HG03108 (cell line): Measurements from ENCODE around the gene RAPGEF4.
"Not testable (repeated sequence)": the region's sequence is repeated elsewhere in the genome, so short reads cannot be mapped to it uniquely, and the experiment has no call there.

Source experiments
- ATAC-seq: cut with Tn5 transposase; IDR thresholded peaks from one replicate; pipeline ENCODE4 v1.9.1; 2021; ENCODE audit warnings: moderate library complexity; ENCODE audit not compliant: unreplicated experiment

The RAPGEF4 gene

GRCh38 chr2:172770887-172771286, 35.2 kb downstream of the RAPGEF4 start:
- ATAC-seq: no peak

- ATAC-seq: no peak
These were observed 37.0 kb downstream of the RAPGEF4 start for GRCh38 chr2:172772633-172773032.

- no peak for ATAC-seq
These were observed 38.7 kb downstream of the RAPGEF4 start for GRCh38 chr2:172774302-172774701.

- ATAC-seq: no peak
These were observed 39.7 kb downstream of the RAPGEF4 start for GRCh38 chr2:172775319-172775718.

GRCh38 chr2:172777431-172777830, 41.8 kb downstream of the RAPGEF4 start:
- ATAC-seq: no peak

GRCh38 chr2:172782506-172783164, 47.0 kb downstream of the RAPGEF4 start:
- ATAC-seq: no peak

- no peak for ATAC-seq
These were observed 47.7 kb downstream of the RAPGEF4 start for GRCh38 chr2:172783165-172783898.

GRCh38 chr2:172788871-172789270, 53.2 kb downstream of the RAPGEF4 start:
- ATAC-seq: no peak

GRCh38 chr2:172790404-172790803, 54.8 kb downstream of the RAPGEF4 start:
- ATAC-seq: no peak

- ATAC-seq: no peak
These were observed 56.3 kb downstream of the RAPGEF4 start for GRCh38 chr2:172791953-172792352.

GRCh38 chr2:172792711-172793110, 57.1 kb downstream of the RAPGEF4 start:
- ATAC-seq: no peak

GRCh38 chr2:172803308-172803707, 67.7 kb downstream of the RAPGEF4 start:
- not testable (repeated sequence) for ATAC-seq

- no peak for ATAC-seq
These were observed 68.8 kb downstream of the RAPGEF4 start for GRCh38 chr2:172804423-172804822.

GRCh38 chr2:172806493-172806892, 70.8 kb downstream of the RAPGEF4 start:
- ATAC-seq: no peak

GRCh38 chr2:172806996-172807395, 71.4 kb downstream of the RAPGEF4 start:
- ATAC-seq: no peak

GRCh38 chr2:172808156-172808555, 72.5 kb downstream of the RAPGEF4 start:
- ATAC-seq: no peak

- no peak for ATAC-seq
These were observed 75.4 kb downstream of the RAPGEF4 start for GRCh38 chr2:172811027-172811426.

GRCh38 chr2:172812158-172812744, 76.6 kb downstream of the RAPGEF4 start:
- no peak for ATAC-seq

GRCh38 chr2:172813314-172813888, 77.8 kb downstream of the RAPGEF4 start:
- no peak for ATAC-seq

GRCh38 chr2:172817411-172817810, 81.8 kb downstream of the RAPGEF4 start:
- ATAC-seq: no peak

GRCh38 chr2:172819943-172820342, 84.3 kb downstream of the RAPGEF4 start:
- no peak for ATAC-seq
